Activated B cell treated with CpG ODN at 0.5 μM for 24 hours (primary cell): ENCODE data around the gene PNMA1. TPM values are rescaled to one million over a fixed set of nuclear protein-coding genes. Genes with fewer than 3 reads are reported as not detected.

ENCODE experiments used
- ATAC-seq: fragments of 200-7000 bp; cut with Tn5 transposase; one replicate; pipeline ENCODE4 v1.10.0; 2021; ENCODE audit warnings: low read depth, mild to moderate bottlenecking, moderate library complexity
- CTCF ChIA-PET: fragments of 350-600 bp; sonication (Branson Sonifier 250); formaldehyde crosslinking; loops from one replicate; lab custom pipeline; 2021; ENCODE audit warnings: antibody characterized with exemption; lab: Charles Lee
- POLR2A ChIA-PET: fragments of 350-600 bp; sonication (Branson Sonifier 250); formaldehyde crosslinking; loops from one replicate; lab custom pipeline; 2021; ENCODE audit warnings: antibody characterized with exemption; lab: Charles Lee
- DNase-seq: peaks from one replicate; pipeline ENCODE4 v3.0.0; 2022
- H3K27ac Mint-ChIP-seq: one replicate; pipeline ENCODE4 v1.8.0; 2020; ENCODE audit warnings: mixed read lengths
- H3K27me3 Mint-ChIP-seq: one replicate; pipeline ENCODE4 v1.8.0; 2021; ENCODE audit warnings: mixed read lengths
- H3K36me3 Mint-ChIP-seq: one replicate; pipeline ENCODE4 v1.8.0; 2021; ENCODE audit warnings: low read depth, mixed read lengths
- H3K4me1 Mint-ChIP-seq: one replicate; pipeline ENCODE4 v1.8.0; 2021; ENCODE audit warnings: mixed read lengths
- H3K4me3 Mint-ChIP-seq: one replicate; pipeline ENCODE4 v1.8.0; 2020; ENCODE audit warnings: mild to moderate bottlenecking, mixed read lengths
- H3K9me3 Mint-ChIP-seq: one replicate; pipeline ENCODE4 v1.8.0; 2020; ENCODE audit warnings: mixed read lengths
- intact Hi-C: fragments of 100-400 bp; cut with micrococcal nuclease; formaldehyde crosslinking; loops from one replicate; pipeline ENCODE4 v1.15.1; 2024
- total RNA-seq: library from RNA; stranded (reverse); gene quantifications from 2 replicates; pipeline ENCODE4 v1.2.3, GENCODE V29; 2022
- TF ChIP-seq, protein P1 (sequence below): fragments of 200-600 bp; IDR thresholded peaks from one replicate; pipeline ENCODE4 v1.8.0; 2022; ENCODE audit warnings: antibody characterized with exemption, mild to moderate bottlenecking

Gene PNMA1
- total RNA-seq, 1 donor from 2014 or later, result 22.2 TPM

DNA sequence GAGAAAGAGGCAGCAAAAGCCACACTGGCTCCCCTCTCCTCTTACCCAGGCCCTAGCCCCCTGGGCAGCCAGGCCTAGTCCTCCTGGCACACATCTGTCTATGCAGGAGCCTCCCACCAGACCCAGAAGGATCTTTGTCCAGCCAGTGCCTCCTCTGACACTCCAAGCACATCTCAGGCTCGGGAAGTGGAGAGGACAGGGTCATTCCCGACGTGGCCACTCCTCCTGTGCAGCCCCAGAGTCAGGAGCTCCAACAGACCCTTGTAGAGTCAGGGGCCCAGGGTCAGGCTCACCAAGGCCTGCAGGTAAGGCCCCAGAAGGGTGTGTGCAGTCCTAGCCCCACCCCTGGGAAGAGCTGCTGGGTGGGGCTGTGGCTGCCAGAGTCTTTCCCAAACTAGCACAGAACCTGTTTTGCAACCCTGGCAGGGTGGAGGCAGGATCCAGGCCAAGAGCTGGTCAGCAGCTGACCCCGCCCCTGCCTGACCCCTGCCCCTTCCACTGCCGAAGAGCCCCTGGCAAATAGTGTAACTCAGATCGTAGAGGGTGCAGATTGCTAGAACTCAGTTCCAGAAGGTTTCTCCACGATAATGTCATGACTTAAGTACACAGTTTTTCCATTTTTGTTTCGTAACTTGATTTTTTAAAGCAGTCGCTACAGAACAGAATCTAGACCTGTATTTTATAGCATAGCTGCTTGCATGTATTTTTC, 26.6 kb upstream of the PNMA1 start:
- intact Hi-C loops, result loop anchor here (1.0 kb wide), 2 partner anchors 11 to 47 kb away; no protein-coding TSS in a partner anchor
- Mint-ChIP-seq H3K27ac (peak overlapping the region; percentile 91), H3K4me3 (peak overlapping the region; percentile 76), H3K4me1 (peaks cover 60% of the 10 kb centered on the region), H3K36me3 (peaks cover 35% of the 10 kb centered on the region), H3K27me3 (no peaks in the 10 kb centered on the region), H3K9me3 (no peaks in the 10 kb centered on the region)
- DNase-seq (no peak), ATAC-seq (no peak)
- ChIA-PET CTCF (interaction anchor here (1.1 to 9.2 kb wide), 9 partner anchors 10 to 111 kb away, joined by 3 to 78 read pairs (median 10); partner anchors contain the start of gene PTGR2), POLR2A (interaction anchor here (0.6 to 10.3 kb wide), 9 partner anchors 12 to 146 kb away, joined by 3 to 183 read pairs (median 10); partner anchors contain the start of genes PTGR2 and ZNF410)
- TF ChIP-seq, protein P1, sequence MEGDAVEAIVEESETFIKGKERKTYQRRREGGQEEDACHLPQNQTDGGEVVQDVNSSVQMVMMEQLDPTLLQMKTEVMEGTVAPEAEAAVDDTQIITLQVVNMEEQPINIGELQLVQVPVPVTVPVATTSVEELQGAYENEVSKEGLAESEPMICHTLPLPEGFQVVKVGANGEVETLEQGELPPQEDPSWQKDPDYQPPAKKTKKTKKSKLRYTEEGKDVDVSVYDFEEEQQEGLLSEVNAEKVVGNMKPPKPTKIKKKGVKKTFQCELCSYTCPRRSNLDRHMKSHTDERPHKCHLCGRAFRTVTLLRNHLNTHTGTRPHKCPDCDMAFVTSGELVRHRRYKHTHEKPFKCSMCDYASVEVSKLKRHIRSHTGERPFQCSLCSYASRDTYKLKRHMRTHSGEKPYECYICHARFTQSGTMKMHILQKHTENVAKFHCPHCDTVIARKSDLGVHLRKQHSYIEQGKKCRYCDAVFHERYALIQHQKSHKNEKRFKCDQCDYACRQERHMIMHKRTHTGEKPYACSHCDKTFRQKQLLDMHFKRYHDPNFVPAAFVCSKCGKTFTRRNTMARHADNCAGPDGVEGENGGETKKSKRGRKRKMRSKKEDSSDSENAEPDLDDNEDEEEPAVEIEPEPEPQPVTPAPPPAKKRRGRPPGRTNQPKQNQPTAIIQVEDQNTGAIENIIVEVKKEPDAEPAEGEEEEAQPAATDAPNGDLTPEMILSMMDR, result no peak

DNA sequence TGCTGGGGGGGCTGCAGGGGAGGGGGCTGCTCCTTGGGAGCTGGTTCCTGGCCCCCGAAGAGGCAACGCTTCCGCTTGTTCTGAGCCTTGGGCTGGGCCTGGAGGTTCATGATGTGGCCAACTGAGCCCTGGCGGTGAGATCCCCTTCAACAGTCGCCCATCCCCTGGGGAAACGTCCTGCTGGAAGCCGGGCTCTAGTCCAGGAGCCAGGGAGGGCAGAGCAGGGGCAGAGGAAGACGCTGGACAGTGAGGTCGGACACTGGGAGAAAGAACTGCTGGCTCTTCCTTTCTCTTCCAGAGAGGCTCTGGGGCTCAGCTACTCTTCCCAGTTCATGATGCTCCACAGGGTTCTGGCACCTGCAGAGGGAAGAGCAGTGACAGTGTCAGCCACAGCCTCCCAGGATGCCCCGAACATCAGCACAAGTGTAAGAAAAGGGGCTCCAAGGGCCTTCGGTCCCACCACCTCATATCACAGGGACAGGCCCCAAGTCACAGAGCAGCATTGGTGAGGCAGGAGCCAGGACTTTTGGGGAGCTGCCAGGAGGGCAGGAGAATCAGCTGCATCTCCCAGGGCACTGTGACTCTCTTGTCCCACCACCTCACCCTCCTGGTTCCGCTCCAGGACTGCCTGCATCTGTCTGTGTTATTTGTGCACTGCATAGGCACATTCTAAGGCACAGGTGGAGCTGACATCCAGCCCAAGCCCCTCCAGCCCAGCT, 25.9 kb upstream of the PNMA1 start:
- DNase-seq (no peak), ATAC-seq (no peak)
- H3K4me1 Mint-ChIP-seq, result peaks cover 53% of the 10 kb centered on the region
- ChIA-PET POLR2A (interaction anchor here (0.6 to 10.3 kb wide), 5 partner anchors 11 to 660 kb away, joined by 4 to 183 read pairs (median 28); a partner anchor contains a TSS), CTCF (interaction anchor here (2.7 to 9.2 kb wide), 4 partner anchors 10 to 85 kb away, joined by 11 to 78 read pairs (median 21); no protein-coding TSS in a partner anchor)
- H3K9me3 Mint-ChIP-seq, result no peaks in the 10 kb centered on the region
- no peak overlapping the region for H3K4me3 Mint-ChIP-seq
- intact Hi-C loops, result no loop called here
- H3K36me3 Mint-ChIP-seq, result peaks cover 39% of the 10 kb centered on the region
- H3K27me3 Mint-ChIP-seq, result no peaks in the 10 kb centered on the region
- peak overlapping the region; percentile 91 for H3K27ac Mint-ChIP-seq
- TF ChIP-seq, protein P1, result no peak

DNA sequence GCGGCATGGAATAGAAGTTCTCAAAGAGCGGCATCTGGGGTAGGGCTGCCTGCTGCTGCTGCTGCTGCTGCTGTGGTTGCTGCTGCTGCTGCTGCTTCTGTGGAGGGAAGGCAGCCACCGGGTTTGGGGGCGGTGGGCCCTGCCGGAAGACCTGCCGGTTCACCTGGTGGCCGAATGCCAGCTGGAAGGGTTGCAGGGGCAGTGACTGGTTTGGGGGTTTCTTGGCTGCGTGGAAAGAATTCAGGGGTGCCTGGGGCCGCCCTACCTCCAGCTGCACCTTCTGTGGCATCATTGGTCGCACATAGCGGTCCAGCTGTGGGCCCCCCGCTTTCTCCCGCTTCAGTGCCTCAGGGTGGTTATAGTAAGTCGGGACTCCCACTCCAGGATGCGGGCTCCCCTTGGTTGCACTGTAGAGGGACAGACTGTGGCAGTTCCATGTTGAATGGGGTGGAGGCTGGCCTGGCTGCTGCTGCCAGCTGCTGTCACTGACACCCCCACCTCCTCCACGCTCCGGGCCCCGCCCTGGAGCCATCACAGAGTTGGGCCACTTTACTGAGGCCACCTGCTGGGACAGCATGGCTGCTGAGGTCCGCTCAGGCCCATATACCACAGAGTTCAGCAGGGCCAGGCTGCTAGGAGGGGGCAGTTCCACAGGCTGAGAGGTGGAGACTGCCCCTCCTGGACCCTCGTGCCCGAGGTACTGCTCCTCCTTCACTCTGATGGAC, 25.2 kb upstream of the PNMA1 start:
- Mint-ChIP-seq H3K36me3 (peaks cover 46% of the 10 kb centered on the region), H3K27ac (peak overlapping the region; percentile 32), H3K4me1 (peaks cover 46% of the 10 kb centered on the region), H3K4me3 (no peak overlapping the region), H3K27me3 (no peaks in the 10 kb centered on the region), H3K9me3 (no peaks in the 10 kb centered on the region)
- TF ChIP-seq, protein P1, result no peak
- ATAC-seq, result no peak
- intact Hi-C loops, result no loop called here
- ChIA-PET CTCF (interaction anchor here (2.7 to 9.2 kb wide), 3 partner anchors 9 to 38 kb away, joined by 11 to 78 read pairs (median 30); no protein-coding TSS in a partner anchor), POLR2A (interaction anchor here (0.6 to 10.3 kb wide), 4 partner anchors 16 to 659 kb away, joined by 3 to 183 read pairs (median 23); a partner anchor contains a TSS)
- DNase-seq, result no peak

DNA sequence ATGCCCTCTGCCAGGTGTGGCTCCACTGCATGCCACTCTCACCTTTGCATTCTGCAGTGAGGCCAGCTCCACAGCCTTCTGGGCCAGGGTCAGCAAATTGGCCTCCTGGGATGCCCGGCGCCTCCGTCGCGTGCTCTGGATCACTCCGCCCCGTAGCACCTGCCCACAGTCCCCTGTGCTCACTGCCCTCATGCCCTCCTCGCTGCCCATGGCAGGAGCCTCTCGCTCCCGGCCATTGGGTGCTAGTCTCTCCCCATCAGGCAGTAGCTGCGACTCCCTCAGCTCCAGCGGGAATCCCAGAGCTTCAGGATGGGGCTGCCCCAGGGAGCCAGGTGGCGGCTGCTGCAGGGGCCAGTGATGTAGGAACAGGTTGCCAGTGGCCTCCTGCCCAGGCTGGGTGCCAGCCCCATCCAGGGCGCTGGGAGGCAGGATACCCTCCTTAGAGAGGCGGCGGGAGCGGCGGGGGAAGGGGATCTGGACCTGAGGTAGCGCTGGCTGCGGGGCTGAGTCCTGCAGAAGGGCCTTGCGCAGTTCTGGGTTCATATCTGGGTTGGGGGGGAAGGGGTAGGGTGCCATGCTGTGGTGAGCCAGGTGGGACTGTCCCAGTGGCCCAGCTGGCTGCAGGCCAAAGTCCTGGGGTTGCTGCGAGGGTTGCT, 24.5 kb upstream of the PNMA1 start:
- Mint-ChIP-seq H3K27ac (no peak overlapping the region), H3K9me3 (no peaks in the 10 kb centered on the region), H3K27me3 (no peaks in the 10 kb centered on the region), H3K4me3 (no peak overlapping the region), H3K4me1 (peaks cover 39% of the 10 kb centered on the region), H3K36me3 (peaks cover 53% of the 10 kb centered on the region)
- intact Hi-C loops, result no loop called here
- TF ChIP-seq, protein P1, result no peak
- DNase-seq (no peak), ATAC-seq (no peak)
- ChIA-PET POLR2A (interaction anchor here (1.4 to 10.3 kb wide), 2 partner anchors 16 to 24 kb away, joined by 3 to 183 read pairs; a partner anchor contains a TSS), CTCF (interaction anchor here (9.2 kb wide), 1 partner anchor 8 kb away, joined by 78 read pairs; no protein-coding TSS in a partner anchor)
